HCT116 (cell line): ENCODE measurements around the gene CDYL2. TPM values are rescaled to one million over a fixed set of nuclear protein-coding genes. Genes with fewer than 3 reads are reported as not detected.

ENCODE experiments used
- ATAC-seq: fragments of 200-7000 bp; cut with Tn5 transposase; 2 replicates; pipeline ENCODE4 v1.9.1; 2020; ENCODE audit warnings: mild to moderate bottlenecking, moderate library complexity
- BruUV-seq: library from RNA; stranded (reverse); fragments of 400-500 nt; replicated peaks from 2 replicates; lab custom pipeline; 2021; lab: Mats Ljungman, UMichigan
- CTCF ChIA-PET: fragments of 300-600 bp; sonication (Branson Sonifier 250); formaldehyde crosslinking; loops from one replicate; lab custom pipeline; 2021; ENCODE audit warnings: antibody characterized with exemption; lab: Charles Lee
- POLR2A ChIA-PET: fragments of 300-600, 350-600 bp; sonication (Branson Sonifier 250); formaldehyde crosslinking; loops from one replicate; lab custom pipeline; 2021; ENCODE audit warnings: antibody characterized with exemption; lab: Charles Lee
- RAD21 ChIA-PET, 2 experiments: fragments of 300-600 bp; sonication (Branson Sonifier 250); formaldehyde crosslinking; loops; one replicate each; lab custom pipeline; 2023; ENCODE audit warnings: low total read pairs in 2 of 2; ENCODE audit not compliant: uncharacterized antibody in 2 of 2, unreplicated experiment in 2 of 2, low non-redundant PET in 1 of 2; lab: Charles Lee
- DNase-seq: peaks from one replicate; pipeline ENCODE4 v3.0.0-alpha.2; 2010; ENCODE audit warnings: low read depth, low spot score
- H2AFZ ChIP-seq: fragments of 200-600 bp; shearing (Covaris generic), sonication (generic); 2 replicates; pipeline ENCODE4 v1.6.1; 2017; ENCODE audit warnings: low read depth, mixed run types, mixed read lengths, antibody characterized with exemption, low read length; ENCODE audit not compliant: poor library complexity, severe bottlenecking
- H3K27ac ChIP-seq: 2 replicates; pipeline ENCODE4 v1.5.1; 2012; ENCODE audit warnings: low read depth, low read length
- H3K27me3 ChIP-seq: fragments of 200-600 bp; sonication (generic); 2 replicates; pipeline ENCODE4 v1.6.1; 2016; ENCODE audit warnings: mixed run types, low read length, mixed read lengths; ENCODE audit not compliant: insufficient read depth
- H3K36me3 ChIP-seq, 2 experiments: fragments of 200-500 bp in 1 of 2; fragments of 200-600 bp in 1 of 2; sonication (Bioruptor generic) in 1 of 2; sonication (generic) in 1 of 2; 2 replicates each; pipeline versions ENCODE4 v1.5.1 to v1.6.1; 2014 to 2016; ENCODE audit warnings: low read length in 2 of 2, inconsistent platforms in 1 of 2, mixed read lengths in 1 of 2, mixed run types in 1 of 2; ENCODE audit not compliant: insufficient read depth in 2 of 2, control insufficient read depth in 1 of 2
- H3K4me1 ChIP-seq, 2 experiments: fragments of 200-600 bp in 1 of 2; sonication (generic) in 1 of 2; 2 replicates each; pipeline versions ENCODE4 v1.5.1 to v1.6.1; 2012 to 2017; ENCODE audit warnings: low read length in 2 of 2, inconsistent platforms in 1 of 2, mild to moderate bottlenecking in 1 of 2, mixed read lengths in 1 of 2, mixed run types in 1 of 2, moderate library complexity in 1 of 2; ENCODE audit not compliant: insufficient read depth in 2 of 2, control insufficient read depth in 1 of 2
- H3K4me2 ChIP-seq: fragments of 200-600 bp; sonication (generic); 2 replicates; pipeline ENCODE4 v1.6.1; 2017; ENCODE audit warnings: mixed run types, low read length, mixed read lengths
- H3K4me3 ChIP-seq, 2 experiments: fragments of 200-600 bp in 1 of 2; sonication (generic) in 1 of 2; replicated peaks in 1 of 2; 2 replicates each; pipeline ENCODE4 v1.5.1; 2011 to 2016; ENCODE audit warnings: low read length in 2 of 2, control low read depth in 1 of 2, low read depth in 1 of 2, mild to moderate bottlenecking in 1 of 2, mixed read lengths in 1 of 2, mixed run types in 1 of 2
- H3K79me2 ChIP-seq: fragments of 200-600 bp; sonication (generic); 2 replicates; pipeline ENCODE4 v1.6.1; 2017; ENCODE audit warnings: mild to moderate bottlenecking, mixed run types, low read length, moderate library complexity, mixed read lengths; ENCODE audit not compliant: insufficient read depth
- H3K9ac ChIP-seq: fragments of 200-600 bp; sonication (generic); 2 replicates; pipeline ENCODE4 v1.6.1; 2016; ENCODE audit warnings: low read length, mixed read lengths
- H3K9me2 ChIP-seq: fragments of 200-600 bp; sonication (generic), shearing (Covaris generic); 2 replicates; pipeline ENCODE4 v1.6.1; 2017; ENCODE audit warnings: mixed run types, mild to moderate bottlenecking, moderate library complexity; ENCODE audit not compliant: insufficient read depth
- H3K9me3 ChIP-seq, 2 experiments: fragments of 200-500 bp in 1 of 2; fragments of 200-600 bp in 1 of 2; sonication (Bioruptor generic) in 1 of 2; sonication (generic) in 1 of 2; 2 replicates each; pipeline ENCODE4 v1.6.1; 2014 to 2017; ENCODE audit warnings: low read length in 2 of 2, mixed read lengths in 2 of 2, inconsistent platforms in 1 of 2, low read depth in 1 of 2, mild to moderate bottlenecking in 1 of 2, mixed run types in 1 of 2, moderate library complexity in 1 of 2; ENCODE audit not compliant: control insufficient read depth in 1 of 2, insufficient read depth in 1 of 2
- H4K20me1 ChIP-seq: fragments of 200-600 bp; sonication (generic), shearing (Covaris generic); 2 replicates; pipeline ENCODE4 v1.6.1; 2017; ENCODE audit warnings: mixed run types, mild to moderate bottlenecking, moderate library complexity; ENCODE audit not compliant: insufficient read depth
- ATF3 ChIP-seq: IDR thresholded peaks from 2 replicates; pipeline ENCODE4 v1.6.1; 2012
- CEBPB ChIP-seq: IDR thresholded peaks from 2 replicates; pipeline ENCODE4 v1.6.1; 2012; ENCODE audit warnings: low read depth
- CTCF ChIP-seq, 3 experiments: fragments of 200-600 bp in 1 of 3; sonication (generic) in 1 of 3; IDR thresholded peaks in 2 of 3; conservative IDR thresholded peaks in 1 of 3; 2 replicates each; pipeline ENCODE4 v1.5.1; 2012 to 2017; ENCODE audit warnings: low read depth in 2 of 3, low read length in 2 of 3, antibody characterized with exemption in 1 of 3, borderline replicate concordance in 1 of 3, control low read depth in 1 of 3, mild to moderate bottlenecking in 1 of 3, mixed read lengths in 1 of 3, mixed run types in 1 of 3, moderate library complexity in 1 of 3; ENCODE audit not compliant: insufficient read depth in 1 of 3
- EZH2 ChIP-seq: fragments of 200-600 bp; sonication (generic); IDR thresholded peaks from 2 replicates; pipeline ENCODE4 v1.6.1; 2017; ENCODE audit warnings: antibody characterized with exemption, mixed run types
- EZH2phosphoT487 ChIP-seq: fragments of 200-600 bp; IDR thresholded peaks from 2 replicates; pipeline ENCODE4 v1.6.1; 2018; ENCODE audit warnings: antibody characterized with exemption, borderline replicate concordance
- JUND ChIP-seq: IDR thresholded peaks from 2 replicates; pipeline ENCODE4 v1.6.1; 2012
- MAX ChIP-seq: IDR thresholded peaks from 2 replicates; pipeline ENCODE4 v1.6.1; 2012
- POLR2A ChIP-seq: IDR thresholded peaks from 2 replicates; pipeline ENCODE4 v1.7.0; 2011; ENCODE audit warnings: borderline replicate concordance; ENCODE audit not compliant: insufficient read depth, insufficient read length; ENCODE audit errors: extremely low read depth
- POLR2AphosphoS5 ChIP-seq: IDR thresholded peaks from 2 replicates; pipeline ENCODE4 v1.6.1; 2011; ENCODE audit warnings: mild to moderate bottlenecking, low read depth, low read length, moderate library complexity
- SIN3A ChIP-seq: IDR thresholded peaks from 2 replicates; pipeline ENCODE4 v1.6.1; 2012; ENCODE audit warnings: low read depth
- SP1 ChIP-seq: IDR thresholded peaks from 2 replicates; pipeline ENCODE4 v1.6.1; 2012; ENCODE audit warnings: low read depth
- SRF ChIP-seq: IDR thresholded peaks from 2 replicates; pipeline ENCODE4 v1.6.1; 2012; ENCODE audit warnings: low read depth
- TCF7L2 ChIP-seq: IDR thresholded peaks from 2 replicates; pipeline ENCODE4 v1.7.0; 2011; ENCODE audit warnings: borderline replicate concordance, inconsistent platforms; ENCODE audit not compliant: insufficient read depth, insufficient read length; ENCODE audit errors: extremely low read depth
- ZBTB33 ChIP-seq: IDR thresholded peaks from 2 replicates; pipeline ENCODE4 v1.6.1; 2011; ENCODE audit warnings: mild to moderate bottlenecking, low read length, moderate library complexity; ENCODE audit not compliant: insufficient replicate concordance; ENCODE audit errors: extremely low read depth
- ZNF274 ChIP-seq: fragments of 200-500 bp; sonication (Bioruptor generic); IDR thresholded peaks from 2 replicates; pipeline ENCODE4 v1.6.1; 2014; ENCODE audit warnings: mild to moderate bottlenecking, low read depth, low read length, inconsistent platforms
- intact Hi-C: fragments of 100-400 bp; cut with micrococcal nuclease; formaldehyde crosslinking; loops from 2 replicates; pipeline ENCODE4 v1.10.0; 2022
- total RNA-seq: library from RNA; stranded (reverse); gene quantifications from one replicate; pipeline ENCODE4 v1.2.1, GENCODE V29; 2021; ENCODE audit not compliant: unreplicated experiment

The CDYL2 gene
- total RNA-seq, 1 experiment from 2014 or later: 0.10 TPM

- Histone ChIP-seq H2AFZ (no peak overlapping the region), H3K79me2 (no peaks in the 10 kb centered on the region), H3K9me2 (no peaks in the 10 kb centered on the region), H3K9me3 (no peaks in the 10 kb centered on the region; a peak in 1 of 4 replicates), H3K9ac (no peak overlapping the region), H3K4me3 (no peak overlapping the region), H3K36me3 (no peaks in the 10 kb centered on the region), H3K27me3 (no peaks in the 10 kb centered on the region), H3K27ac (no peak overlapping the region), H3K4me2 (no peak overlapping the region), H3K4me1 (no peaks in the 10 kb centered on the region), H4K20me1 (no peaks in the 10 kb centered on the region)
- no peak for ATAC-seq
- ChIA-PET POLR2A (no interaction called here), CTCF (no interaction called here), RAD21 (no interaction called here)
- no peak for DNase-seq
- intact Hi-C loops: no loop called here
- BruUV-seq: no TSS peak
- TF ChIP-seq MAX (no peak), CTCF (IDR thresholded peaks at IDR 0.05 in 2 of 3, conservative IDR thresholded peaks at IDR 0.05 in 1 of 3; ENCODE audit: borderline replicate concordance in 1 of 3, insufficient read depth in 1 of 3, low read depth in 2 of 3, low read length in 2 of 3) (no peak), EZH2phosphoT487 (no peak), SP1 (no peak), ATF3 (no peak), ZBTB33 (no peak), SRF (no peak), ZNF274 (no peak), JUND (no peak), CEBPB (no peak), SIN3A (no peak), TCF7L2 (no peak), EZH2 (no peak), POLR2AphosphoS5 (no peak), POLR2A (no peak)
Observed at GRCh38 chr16:80557037-80557436, 247.4 kb downstream of the CDYL2 start.
